GM15510 (cell line): ENCODE measurements around the gene ZDHHC17.

Experiments
- POLR2A ChIP-seq: IDR thresholded peaks from 3 replicates; pipeline ENCODE4 v1.6.1; 2011; ENCODE audit warnings: borderline replicate concordance; ENCODE audit not compliant: insufficient read length; ENCODE audit errors: extremely low read depth

Gene ZDHHC17

DNA sequence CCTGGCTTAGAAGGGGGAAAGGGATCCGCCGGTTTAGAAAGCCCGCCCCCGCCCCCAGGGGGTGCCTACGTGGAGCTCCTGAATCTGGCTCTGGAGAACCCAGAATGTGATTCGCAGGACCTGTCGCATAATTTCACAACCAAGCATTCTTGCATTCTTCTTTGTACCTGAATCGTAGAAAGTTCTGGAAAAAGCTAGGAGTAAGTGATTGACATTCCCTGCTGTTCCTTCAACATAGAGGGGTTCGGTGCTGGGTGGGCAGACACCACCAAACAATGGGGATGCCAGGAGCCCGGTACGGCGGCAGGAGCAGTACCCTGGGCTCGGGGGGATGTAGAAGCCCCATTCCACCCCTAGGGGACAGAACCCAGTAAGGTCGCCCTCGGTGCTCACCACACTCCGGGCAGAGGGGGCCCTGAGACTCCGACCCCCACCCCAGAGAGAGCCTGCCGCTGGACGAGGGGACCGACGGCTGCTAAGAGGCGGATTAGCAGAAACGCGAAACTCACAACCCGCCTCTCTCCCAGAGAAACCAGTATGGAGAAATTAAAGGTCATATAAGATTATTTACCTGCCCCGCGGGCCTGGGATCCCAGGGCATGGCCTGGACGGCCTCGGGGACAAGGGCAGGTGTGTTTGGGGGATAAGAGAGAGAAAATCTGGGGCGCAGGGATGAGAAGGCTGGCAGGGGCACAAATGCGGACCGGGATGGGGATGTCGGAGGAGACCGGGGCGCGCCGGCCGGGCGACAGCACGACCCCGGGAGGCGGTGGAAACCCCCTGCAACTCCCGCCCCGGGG is 114.4 kb downstream of the ZDHHC17 start:
- no peak for TF ChIP-seq POLR2A

DNA sequence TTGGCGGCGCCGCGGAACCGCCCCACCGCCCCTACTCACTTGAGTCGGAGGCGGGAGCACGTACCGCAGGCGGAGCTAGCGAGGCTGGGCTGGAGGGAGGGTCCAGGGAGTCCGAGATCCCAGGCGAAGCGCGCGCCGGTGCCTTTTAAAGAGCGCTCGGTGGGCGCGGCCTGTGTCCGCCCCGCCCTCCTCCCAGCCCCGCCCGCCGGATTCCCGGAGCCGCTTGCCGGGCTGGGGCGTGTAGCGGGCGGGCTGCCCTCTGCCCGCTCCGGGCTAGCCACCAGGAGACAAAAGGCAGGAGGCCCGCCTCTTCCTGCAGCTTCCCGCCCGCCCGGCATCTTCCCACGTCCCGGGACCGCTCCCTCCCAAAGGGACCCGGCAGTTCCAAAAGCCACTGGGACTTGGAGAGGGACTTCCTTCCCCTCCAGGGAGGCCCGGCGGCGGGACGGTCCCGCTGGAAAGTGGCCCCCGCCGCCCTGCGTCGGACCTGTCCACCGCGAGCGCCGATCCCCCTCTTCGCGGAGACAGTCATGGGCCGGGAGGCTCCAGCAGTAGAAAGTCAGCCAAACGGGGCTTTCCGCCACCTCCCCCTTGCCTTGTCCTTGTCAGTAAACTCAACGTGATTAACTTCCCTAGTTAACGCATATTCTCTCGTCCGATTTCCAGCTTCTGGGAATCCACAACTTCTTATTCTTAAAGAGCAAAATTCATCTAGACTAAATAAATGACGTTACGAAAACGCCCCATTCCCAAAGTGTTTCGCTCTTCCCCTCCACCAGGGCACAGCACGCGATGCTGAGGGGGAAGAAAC is 115.2 kb downstream of the ZDHHC17 start, which contains the start of gene CSRP2:
CSRP2 (minus strand) TSS at position 121 of the 811 bp plus-strand sequence. CDS start 12,759 bp downstream, outside the sequence.
- TF ChIP-seq POLR2A, result peak; percentile 27

DNA sequence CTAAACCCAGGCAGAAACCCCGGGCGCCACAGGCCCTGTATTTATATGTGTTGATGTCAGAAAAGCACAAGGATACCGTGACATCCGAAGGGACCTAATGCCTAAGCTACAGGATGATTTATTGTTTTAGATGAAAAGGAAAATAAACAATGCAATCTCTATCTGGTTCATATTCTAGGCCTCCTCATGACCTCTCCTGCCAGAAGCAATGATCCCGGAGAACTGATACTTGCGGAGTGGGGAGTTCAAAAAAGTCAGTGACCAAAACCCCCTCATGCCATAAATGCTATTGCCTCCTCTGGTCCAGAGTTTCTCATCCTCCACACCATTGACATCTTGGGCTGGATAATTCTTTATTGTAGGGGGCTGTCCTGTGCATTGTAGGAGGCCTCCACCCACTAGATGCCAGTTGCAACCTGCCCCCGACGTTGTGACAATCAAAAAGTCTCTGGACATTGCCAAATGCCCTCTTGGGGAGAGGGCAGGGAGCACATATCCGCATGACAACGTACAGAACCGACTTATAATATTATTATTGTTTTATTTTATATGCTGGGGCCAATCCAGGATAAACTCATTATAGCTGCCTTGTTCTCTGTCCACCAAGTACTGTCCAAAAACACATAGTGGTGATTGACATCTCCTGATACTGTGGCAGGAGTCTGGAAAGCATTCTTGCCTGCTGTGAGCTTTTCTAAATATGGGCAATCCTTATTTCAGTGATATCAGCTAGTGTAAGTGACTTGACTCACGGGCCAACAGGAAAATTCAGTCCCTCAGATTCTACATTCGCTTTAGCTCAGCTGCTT is 116.0 kb downstream of the ZDHHC17 start:
- no peak for TF ChIP-seq POLR2A

DNA sequence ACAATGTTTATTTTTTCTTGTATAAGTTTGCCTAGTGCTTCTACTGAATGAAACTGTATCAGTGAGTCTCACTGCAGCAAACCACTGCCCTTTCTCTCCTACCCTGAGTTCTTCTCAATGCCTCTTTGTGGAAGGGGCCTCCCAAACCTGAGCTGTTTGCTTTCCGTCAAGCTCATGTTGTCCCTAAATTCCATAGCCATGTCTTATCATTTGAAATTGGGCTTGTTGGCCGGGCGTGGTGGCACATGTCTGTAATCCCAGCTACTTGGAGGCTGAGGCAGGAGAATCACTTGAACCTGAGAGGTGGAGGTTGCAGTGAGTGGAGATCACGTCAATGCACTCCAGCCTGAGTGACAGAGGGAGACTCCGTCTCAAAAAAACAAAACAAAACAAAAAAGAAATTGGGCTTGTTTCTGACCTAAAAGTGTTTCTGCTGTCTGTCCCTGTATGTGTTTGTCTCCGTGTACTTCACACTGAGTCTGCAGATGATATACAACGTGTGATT is 116.7 kb downstream of the ZDHHC17 start:
- no peak for TF ChIP-seq POLR2A

DNA sequence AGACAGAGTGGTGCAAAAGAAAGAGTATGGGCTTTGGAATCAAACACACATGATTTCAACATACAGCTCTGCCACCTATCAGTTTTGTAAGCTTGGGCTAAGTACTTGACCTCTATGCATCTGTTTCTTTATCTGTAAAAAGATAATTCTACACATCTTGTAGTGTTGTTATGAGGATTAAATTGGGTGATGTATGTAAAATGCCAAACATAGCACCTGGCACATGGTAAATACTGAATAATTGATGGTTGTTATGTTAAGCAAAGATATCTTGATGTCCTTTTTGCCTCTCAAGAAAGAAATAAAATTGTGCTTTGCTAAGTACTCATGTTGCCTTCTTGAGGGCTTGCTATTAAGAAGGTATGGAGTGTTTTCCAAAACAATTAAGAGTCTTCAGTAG is 117.2 kb downstream of the ZDHHC17 start:
- no peak for TF ChIP-seq POLR2A

DNA sequence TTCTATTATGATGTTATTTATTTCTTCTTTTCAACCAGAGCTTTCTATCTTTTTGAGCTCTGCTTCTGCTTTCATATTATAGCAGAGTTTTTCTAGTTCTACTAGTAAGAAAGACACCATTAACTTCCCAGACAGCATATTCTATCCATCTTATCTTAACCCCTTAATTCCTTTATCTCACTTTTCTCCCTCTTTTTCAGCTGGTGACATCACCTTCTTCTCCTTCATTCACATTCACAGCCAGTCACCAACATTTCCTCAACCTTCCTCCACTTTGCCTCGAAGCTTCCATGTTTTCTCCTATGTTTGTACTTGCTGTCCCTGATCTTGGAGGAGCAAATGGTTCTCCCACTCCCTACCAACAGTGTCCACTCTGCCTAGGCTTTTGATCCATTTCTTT is 118.5 kb downstream of the ZDHHC17 start:
- TF ChIP-seq POLR2A, result no peak

DNA sequence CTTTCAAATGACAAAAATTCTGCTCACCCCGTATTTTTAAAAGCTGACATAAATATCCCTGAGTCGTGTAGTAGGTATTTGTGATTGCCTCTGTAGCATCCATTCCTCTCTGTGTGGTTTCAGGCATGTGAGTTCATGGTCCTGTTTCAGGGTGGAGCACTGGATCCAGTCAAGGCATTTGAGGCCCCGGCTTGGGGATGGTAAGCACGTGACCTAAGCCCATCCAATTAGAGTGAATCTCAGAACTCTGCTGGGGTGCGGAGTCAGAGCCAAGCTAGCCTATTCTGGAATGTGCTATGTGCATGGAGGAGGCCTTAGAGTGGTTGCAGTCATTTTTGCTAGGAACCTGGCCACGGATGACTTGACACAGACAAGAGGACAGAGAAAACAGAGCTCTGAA is 119.2 kb downstream of the ZDHHC17 start:
- TF ChIP-seq POLR2A, result no peak

DNA sequence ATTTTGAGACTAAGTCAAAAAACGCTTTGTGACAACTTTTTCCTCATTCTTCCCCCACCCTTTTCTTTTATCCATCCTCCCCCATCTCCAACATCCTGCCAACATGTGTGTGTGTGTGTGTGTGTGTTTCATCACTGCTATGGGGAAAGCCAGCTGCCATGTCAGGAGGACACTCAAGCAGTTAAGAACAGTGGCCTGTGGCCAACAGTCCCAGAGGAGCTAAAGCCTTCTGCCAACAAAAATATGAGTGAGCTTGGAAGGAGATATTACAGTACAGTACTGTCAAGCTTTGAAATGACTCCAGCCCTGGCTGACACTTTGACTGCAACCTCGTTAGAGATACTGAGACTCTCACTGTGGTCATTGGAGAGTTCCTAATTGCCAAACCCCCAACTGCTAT is 119.9 kb downstream of the ZDHHC17 start:
- TF ChIP-seq POLR2A, result no peak

DNA sequence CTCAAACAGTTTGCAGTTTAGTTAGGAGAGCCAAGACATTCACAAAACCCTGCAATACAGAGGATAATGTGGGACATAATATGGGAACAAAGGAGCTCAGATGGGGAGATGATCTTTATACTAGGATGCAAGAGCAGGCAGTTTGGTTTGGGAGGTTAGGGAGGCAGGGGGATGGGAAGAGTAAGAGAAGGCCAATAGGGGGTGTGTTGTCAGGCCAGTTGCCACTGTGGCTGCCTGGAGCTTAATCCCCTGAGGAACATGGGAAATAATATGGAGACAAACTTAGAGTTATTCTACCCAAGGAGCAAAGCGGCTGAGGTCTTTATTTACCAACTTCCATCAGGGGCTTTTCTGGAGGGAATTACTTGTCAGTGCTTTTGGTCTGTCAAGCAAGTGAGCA is 124.9 kb downstream of the ZDHHC17 start:
- TF ChIP-seq POLR2A, result no peak

DNA sequence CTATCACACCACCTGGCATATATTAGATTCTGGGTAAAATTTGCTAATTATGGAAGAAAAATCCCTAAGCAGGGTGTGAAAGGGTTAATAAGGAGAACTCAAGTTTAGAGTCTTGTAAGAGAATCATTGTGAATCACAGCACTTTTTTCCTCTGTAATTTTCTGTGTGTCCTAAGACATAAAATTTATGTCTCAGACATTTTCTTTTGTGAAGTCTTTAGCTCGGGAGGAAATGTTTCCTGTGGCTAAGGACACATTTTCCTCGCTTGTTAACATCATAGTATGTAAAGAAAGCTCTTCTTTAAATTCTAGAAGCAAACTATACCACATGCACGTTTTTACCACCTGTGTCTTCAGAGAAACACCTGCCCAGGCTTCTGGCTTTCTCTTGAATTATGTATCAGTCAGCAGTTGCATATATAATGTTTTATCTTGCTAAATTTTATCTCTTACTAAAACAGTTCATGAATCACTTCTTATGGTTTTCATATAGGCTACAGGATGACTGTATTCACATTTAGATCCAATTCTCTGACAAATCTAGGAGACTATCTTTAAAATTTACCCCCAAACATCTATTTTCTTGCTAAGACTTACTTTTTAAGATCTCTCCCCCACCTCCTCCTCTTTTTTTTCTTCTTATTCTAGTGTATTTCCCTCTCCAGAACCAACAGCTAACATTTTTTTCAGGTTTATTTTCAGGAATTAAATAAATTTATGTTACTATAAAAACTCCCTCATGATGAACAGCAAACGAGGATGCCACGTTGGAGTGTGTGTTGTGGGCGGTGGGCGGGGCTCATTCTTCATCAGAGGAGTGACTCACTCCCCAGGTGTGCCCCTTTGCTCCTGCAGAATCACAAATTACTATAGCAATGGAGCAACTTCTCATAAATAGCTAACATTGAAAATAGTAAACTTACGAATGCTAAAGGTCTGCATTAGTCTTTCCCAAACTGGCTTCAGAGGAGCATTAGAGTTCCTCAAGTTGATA is 126.5 kb downstream of the ZDHHC17 start:
- no peak for TF ChIP-seq POLR2A

DNA sequence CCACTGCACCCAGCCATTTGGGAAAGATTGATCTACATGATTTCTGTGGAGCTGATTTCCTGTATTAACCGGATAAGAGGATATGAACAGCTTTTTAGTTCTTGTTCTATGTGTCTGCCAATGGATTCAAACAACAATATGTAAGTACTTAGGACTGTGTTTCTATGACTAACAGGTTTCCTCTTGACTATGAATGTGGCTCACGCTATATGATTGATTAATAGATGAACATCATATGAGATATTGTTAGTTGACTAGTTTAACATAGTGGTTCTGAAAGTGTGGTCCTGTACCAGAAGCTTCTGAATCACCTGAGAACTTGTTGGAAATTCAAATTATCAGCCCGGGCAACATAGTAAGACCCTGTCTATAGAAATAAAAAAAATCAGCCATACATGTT is 127.7 kb downstream of the ZDHHC17 start:
- TF ChIP-seq POLR2A, result no peak

DNA sequence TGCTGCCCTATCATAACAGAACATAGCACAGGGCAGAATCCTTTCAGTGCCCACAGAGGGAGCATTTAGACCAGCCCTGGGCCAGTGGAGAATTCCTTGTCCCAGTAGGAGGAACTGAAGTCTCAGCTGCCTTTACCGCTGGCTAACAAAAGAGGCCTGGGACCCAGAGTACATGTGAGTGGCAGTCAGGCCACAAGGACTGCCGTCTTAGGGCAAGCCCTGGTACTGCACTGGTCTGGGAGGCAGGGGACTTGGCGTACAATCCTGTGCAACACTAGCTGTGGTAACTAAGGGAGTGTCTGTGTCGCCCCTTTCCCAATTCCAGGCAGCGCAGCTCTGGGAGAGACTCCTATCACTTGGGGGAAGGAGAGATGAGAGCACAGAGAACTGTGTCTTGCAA is 131.9 kb downstream of the ZDHHC17 start:
- no peak for TF ChIP-seq POLR2A

DNA sequence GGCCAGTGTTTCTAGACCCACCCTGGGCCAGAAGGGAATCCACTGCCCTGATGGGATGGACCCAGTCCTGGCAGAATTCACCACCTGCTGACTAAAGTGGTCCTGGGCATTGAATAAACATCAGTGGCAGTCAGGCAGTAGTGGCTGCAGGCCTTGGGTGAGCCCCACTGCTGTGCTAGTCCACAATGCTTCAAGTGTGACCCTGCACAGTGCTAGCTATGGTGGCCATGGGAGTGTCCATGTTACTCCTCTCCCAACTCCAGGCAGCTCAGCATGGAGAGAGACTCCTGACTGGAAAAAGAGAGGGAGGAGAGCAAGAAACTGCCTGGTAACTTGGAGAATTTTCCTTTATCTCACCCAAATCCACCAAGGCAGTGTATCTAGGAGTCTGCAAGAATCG is 132.4 kb downstream of the ZDHHC17 start:
- no peak for TF ChIP-seq POLR2A

DNA sequence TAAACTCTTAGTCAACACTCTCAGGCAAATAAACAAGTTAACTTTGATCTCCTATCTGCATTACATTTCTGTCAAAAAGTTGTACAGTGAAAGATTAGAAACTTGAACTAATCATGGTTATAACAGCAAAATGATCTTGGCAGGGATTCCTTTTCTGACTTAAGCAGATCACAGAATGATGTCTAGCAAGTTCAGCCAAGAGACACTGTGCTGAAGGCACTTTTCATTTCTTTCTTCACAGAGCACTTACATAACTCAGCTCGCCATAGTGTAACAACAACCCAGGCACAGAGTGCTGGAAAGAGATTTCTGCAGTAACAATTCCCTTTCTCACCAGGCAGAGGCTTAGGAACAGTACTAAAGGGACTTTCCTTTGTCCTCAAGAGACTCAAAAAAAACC is 134.5 kb downstream of the ZDHHC17 start:
- no peak for TF ChIP-seq POLR2A
